GM18499 (cell line): ENCODE measurements around the gene PTGR3.

ENCODE experiments used
- ATAC-seq: cut with Tn5 transposase; IDR thresholded peaks from one replicate; pipeline ENCODE4 v1.9.1; 2021; ENCODE audit warnings: moderate number of reproducible peaks; ENCODE audit not compliant: insufficient read depth, unreplicated experiment

PTGR3 gene, protein sequence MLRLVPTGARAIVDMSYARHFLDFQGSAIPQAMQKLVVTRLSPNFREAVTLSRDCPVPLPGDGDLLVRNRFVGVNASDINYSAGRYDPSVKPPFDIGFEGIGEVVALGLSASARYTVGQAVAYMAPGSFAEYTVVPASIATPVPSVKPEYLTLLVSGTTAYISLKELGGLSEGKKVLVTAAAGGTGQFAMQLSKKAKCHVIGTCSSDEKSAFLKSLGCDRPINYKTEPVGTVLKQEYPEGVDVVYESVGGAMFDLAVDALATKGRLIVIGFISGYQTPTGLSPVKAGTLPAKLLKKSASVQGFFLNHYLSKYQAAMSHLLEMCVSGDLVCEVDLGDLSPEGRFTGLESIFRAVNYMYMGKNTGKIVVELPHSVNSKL

DNA sequence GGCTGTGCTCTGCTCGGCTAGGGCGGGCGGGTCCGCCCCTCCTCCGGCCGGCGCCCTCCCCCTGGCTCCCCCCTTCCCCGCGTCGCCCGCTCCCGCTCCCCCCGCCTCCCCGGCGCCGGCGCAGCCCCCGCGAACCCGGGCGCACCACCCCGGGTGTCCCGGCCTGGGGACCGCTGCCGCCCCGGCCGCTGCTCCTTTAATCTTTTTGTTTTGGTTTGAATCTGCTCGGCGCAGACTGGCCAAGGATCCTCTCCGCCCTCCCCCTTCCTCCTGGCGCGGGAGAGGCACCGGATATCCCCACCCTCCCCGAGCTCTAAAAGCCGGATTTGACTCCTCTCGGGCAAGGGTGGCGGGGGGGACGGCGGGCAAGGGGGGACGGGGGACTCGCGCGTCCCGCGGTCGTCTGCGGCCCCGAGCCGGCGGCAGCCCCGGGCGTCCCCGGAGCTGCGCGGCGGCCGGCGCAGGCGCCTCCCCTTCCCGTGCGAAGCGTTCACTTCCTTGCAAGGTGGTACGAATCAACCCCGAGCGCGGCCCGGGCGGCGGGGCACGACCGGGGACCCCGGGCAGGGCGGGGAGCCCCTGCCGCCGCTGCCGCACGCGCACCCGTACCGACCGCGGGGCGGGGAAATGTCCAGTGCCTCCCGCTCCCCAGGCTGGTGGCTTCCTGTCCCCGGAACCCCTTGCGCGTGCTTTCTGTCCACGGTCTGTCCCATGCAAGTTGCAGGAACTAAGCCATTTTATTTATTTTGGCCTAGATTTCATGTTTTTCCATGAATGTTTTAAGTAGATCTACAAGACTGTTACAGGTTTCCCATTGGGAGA is at the start of gene PTGR3:
Gene PTGR3 (minus strand): TSS at position 11 of the 822 bp plus-strand sequence. CDS start 81 bp downstream, outside the sequence.
- no peak for ATAC-seq

GRCh38 chr18:75257605-75258004 is 48.7 kb upstream of the PTGR3 start:
- no peak for ATAC-seq

- no peak for ATAC-seq
Observed at GRCh38 chr18:75256376-75256775, 47.4 kb upstream of the PTGR3 start.

- ATAC-seq = no peak
Observed at GRCh38 chr18:75255094-75255493, 46.2 kb upstream of the PTGR3 start.

- ATAC-seq = no peak
Observed at GRCh38 chr18:75253784-75254183, 44.8 kb upstream of the PTGR3 start.

GRCh38 chr18:75253043-75253442 is 44.1 kb upstream of the PTGR3 start:
- no peak for ATAC-seq

DNA sequence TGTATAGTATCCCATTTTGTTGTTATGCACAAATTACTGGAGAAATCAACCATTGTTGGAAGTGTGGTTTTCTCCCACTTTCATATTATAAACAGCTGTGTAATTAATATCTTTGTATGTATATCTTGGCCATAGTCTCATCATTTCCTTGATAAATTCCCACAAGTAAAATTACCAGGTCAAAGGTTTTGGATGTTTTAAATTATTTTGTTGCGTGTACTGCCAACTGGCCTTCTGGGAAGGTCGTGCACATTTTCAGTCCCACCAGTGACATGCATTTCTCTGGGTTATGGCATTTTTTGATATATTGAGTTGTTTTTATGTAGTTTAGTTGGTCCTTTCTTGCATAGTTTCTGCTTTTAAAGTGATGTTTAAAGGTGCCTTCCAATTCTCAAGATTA is 43.2 kb upstream of the PTGR3 start:
- ATAC-seq = no peak

GRCh38 chr18:75251466-75251865 is 42.5 kb upstream of the PTGR3 start:
- ATAC-seq = no peak

DNA sequence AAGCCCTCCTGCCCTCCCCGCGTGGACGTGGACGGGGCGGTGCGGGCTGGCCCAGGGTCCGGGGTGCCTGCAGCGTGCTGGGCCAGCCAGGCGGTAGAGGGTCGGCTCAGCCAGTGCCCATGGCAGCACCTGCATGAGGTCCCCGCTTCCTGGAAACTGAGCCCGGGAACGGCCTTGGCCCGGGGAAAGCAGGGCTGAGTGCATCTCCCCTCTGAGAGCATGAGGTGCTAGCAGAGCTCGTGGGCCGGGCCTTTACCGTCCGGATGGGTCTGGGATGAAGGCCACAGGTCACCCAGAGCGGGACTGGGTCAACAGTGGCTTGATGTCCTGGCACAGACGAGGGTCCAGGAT is 41.5 kb upstream of the PTGR3 start:
- ATAC-seq = no peak

GRCh38 chr18:75249672-75250470 is 40.9 kb upstream of the PTGR3 start:
- no peak for ATAC-seq

GRCh38 chr18:75249175-75249518 is 40.2 kb upstream of the PTGR3 start:
- ATAC-seq = no peak

GRCh38 chr18:75248426-75249174 is 39.7 kb upstream of the PTGR3 start:
- no peak for ATAC-seq

DNA sequence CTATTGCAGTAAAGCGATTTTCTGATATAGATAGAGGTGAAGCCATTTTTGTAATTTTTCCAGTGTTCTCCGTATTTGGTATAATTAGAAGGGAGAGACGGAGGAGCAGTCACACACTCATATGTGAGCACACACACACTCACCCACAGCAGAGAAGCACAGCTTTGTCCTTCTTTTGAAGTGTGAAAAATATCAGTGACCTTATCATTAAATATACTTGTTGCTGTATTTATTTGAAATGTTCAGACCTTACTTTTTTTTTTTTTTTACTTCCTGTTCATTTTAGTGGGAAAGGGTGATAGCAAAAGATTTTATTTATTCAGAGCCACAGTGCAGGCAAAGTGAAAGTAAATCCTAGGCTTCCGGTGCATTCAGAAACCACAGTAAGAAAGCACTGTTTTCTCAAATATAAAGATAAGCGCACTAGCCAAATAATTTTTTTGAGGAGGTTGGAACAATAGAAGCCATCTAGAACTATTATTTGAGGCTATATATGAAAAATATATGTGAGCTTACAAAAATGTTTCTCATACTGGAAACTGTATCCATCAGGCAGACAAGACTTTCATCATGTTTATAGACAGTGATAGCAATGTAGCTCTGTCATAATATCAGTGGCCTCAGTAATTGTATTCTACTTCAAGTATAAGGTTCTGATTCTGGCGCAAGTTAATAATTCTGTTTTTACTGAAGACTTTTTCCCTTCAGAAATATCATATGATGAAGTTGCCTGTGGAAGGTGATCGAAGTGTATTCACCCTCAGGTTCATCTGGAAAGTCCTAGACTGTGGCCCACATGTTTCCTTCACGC is 38.9 kb upstream of the PTGR3 start:
- ATAC-seq = peak; percentile 53

DNA sequence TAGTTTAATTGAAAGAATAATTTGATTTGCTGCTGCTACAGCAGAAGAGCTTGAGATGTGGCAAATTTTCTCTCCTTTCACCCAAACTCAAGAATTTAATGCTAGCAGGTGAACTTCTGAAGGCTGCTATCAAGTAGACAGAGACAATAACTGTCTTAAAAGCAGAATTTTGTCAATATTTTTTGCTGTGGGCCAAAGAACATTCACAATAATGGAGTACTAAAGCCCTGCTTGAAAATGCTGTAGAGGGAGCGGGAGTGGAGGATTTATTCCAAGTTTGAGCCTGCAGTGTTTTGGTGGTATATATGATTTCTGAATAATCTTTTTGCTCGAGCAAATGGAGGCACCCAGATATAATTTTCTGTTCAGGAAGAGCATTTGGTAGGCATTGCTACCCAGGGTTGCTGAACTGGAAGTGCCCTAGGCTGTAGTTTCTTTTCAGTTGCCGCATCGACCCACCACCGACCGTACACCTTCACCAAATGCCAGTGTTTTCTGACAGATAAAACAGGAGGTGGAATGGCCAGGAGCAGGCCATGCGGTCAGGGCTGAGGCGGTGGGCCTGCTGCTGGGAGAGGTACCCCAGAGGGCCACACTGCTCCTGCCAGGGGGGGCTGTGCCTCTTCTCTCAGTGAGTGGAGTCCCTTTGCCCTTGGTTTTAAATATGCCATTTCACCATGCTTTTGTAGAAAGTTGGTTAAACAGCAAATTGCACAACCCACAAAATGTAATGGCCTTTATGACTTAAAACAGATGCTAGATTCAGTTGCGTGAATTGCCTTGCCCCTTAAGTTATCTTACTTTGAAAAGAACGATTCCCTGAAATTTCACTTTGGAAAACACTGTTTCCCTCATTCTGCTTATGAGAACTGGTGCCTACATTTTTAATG is 38.0 kb upstream of the PTGR3 start:
- no peak for ATAC-seq

DNA sequence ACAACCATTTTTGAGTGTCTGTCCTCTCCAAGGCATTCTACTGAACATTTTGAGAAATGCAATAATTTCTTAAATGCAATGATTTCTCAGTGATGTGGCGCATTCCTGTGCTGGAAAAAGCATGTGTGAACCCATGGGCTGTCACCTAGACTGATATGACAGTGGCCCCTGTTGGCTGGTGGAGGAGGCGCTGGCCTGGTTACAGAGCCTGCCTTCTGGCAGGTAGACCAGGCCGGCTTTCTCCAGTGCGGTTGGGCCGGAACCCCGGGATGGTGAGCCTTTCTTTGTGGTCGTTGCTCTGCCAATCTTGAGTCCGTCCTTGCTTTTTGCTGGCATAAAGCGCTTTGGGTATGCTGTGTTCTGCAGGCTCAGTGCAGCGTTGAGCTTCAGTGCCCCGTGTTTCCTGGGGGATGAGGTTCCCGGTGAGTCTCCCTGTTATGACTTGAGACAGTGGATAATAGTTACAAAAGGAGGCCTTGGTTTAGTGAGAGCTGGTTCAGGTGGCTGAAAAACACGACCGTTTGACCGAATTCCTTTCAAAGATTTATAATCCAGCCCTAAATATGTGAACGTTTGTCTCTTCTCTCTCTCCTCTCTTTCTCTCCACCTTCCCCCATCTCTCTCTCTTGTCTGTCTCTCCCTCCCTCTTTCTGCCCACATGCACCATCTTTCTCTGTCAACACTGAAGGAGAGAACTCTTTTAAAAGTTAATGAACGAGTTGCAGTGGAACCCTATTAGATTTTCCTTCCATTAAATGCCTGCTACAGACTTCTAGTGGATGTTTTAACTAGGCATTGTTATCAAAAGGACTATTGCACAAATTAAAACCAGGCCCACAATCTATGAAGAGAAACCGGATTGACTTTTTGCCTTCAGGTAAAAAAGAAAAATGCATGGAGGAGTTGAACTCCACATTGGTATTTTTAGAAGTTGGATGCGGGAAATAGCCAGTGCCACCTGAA is 35.7 kb upstream of the PTGR3 start:
- no peak for ATAC-seq

DNA sequence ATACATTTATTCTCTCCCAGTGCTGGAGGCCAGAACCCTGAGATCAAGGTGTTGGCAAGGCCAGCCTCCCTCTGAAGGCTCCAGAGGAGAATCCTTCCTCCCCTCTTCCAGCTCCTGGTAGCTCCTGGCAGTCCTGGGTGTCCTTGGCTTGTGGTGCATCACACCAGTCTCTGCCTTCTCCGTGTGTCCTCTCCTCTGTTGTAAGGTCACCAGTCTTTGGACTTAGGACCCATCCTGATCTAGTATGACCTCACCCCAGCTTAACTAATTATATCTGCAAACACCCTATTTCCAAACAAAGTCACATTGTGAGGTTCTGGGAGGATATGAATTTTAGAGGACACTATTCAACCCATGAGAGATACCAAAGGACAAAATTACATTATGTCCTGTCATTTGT is 32.8 kb upstream of the PTGR3 start:
- no peak for ATAC-seq

- no peak for ATAC-seq
Observed at GRCh38 chr18:75240433-75240832, 31.5 kb upstream of the PTGR3 start.
